ENCODE results near the gene BANP.
A peak's percentile ranks its signal among the peaks of the same experiment; 100 is the strongest.
"Not testable (repeated sequence)": the region's sequence is repeated elsewhere in the genome, so short reads cannot be mapped to it uniquely, and the experiment has no call there.

BANP gene

GRCh38 chr16:88035292-88035691 is 84.1 kb downstream of the BANP start:
- DNase-seq: no peak

- not testable (repeated sequence) for DNase-seq
These were observed 84.8 kb downstream of the BANP start for GRCh38 chr16:88035884-88036639.

DNA sequence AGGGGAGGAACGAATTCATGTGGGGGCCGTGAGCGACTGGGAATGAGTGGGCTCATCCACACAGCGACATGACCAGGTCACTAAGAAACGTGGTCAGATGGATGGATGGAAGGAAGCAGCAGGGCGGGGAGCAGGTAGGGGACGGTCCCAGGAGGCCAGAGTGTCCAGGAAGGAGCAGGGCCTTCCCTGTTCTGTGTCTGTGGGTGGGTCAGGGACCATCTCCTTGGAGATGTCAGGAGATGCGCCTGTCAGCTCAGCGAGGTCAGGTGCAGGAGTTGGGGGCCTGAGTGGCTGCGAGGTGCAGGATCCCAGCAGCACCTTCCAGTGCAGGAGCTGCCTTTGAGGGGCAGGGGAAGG is 85.4 kb downstream of the BANP start:
- DNase-seq: not testable (repeated sequence)

- not testable (repeated sequence) for DNase-seq
These were observed 86.1 kb downstream of the BANP start for GRCh38 chr16:88037359-88037758.

- DNase-seq: not testable (repeated sequence)
These were observed 86.8 kb downstream of the BANP start for GRCh38 chr16:88037876-88038525.

DNA sequence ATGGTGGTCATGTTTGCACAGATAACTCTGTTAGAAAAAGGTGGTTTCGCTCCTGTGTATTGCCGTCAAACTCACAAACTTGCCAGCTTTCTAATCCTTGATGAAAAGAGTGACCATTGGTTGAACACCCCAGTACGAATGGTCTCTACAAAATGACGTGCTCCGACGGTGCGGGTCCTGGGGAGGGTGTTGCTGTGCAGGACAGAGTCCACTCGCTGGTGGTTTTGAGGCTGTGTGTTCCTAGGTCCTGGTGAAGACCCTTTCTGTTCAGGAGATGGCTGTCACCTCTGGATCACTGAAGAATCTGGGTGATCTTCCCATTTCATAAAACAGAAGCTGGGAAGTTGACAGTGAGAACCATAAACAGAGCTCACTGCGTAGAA is 87.3 kb downstream of the BANP start:
- DNase-seq: not testable (repeated sequence)

GRCh38 chr16:88039591-88039990 is 88.4 kb downstream of the BANP start:
- DNase-seq: no peak

DNA sequence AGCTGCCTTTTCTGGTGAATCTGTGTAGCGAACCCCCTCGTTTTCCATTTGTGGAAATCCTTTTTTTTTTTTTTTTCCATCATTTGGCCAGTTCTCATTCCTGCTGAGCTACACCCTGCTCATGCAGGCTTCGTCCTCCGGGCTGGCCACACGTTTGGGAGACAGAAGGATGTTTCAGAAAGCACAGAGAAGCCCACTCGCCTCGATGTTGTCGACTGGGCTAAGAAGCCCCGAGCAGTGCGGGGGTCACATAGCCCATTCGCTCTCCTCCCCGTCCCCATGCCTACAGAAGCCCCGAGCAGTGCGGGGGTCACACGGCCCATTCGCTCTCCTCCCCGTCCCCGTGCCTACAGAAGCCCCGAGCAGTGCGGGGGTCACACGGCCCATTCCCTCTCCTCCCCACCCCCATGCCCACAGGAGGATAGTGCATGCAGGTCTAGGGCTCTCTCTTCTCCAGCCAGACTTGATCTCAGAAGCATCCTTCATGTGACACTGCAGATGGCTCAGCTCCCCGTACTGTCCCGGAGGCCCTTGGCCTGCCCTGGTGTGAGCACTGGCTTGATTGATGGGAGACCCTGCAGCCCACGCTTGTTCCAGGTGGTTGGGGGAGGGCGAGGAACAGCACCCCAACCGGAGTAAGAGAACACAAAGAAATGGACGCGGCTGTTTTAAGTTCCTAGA is 89.1 kb downstream of the BANP start:
- not testable (repeated sequence) for DNase-seq

DNA sequence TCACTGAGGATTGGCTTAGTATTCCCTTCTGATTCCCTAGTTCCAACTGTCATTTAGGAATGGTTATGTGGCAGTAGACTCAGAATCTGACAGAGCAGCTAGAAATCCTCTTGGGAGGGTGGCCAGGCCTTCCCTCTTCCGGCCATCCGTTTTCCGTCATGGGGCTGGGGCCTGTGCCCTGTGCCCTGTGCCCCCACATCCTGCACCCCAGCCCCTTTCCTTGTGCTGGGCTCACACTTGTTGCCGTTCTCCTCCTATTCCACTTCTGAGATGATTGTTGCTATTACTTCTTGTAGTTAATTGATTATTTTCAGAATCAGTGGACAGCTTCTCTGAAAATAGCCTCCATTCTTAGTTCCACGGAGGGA is 89.6 kb downstream of the BANP start:
- not testable (repeated sequence) for DNase-seq

- DNase-seq: not testable (repeated sequence)
These were observed 90.3 kb downstream of the BANP start for GRCh38 chr16:88041506-88041905.

DNA sequence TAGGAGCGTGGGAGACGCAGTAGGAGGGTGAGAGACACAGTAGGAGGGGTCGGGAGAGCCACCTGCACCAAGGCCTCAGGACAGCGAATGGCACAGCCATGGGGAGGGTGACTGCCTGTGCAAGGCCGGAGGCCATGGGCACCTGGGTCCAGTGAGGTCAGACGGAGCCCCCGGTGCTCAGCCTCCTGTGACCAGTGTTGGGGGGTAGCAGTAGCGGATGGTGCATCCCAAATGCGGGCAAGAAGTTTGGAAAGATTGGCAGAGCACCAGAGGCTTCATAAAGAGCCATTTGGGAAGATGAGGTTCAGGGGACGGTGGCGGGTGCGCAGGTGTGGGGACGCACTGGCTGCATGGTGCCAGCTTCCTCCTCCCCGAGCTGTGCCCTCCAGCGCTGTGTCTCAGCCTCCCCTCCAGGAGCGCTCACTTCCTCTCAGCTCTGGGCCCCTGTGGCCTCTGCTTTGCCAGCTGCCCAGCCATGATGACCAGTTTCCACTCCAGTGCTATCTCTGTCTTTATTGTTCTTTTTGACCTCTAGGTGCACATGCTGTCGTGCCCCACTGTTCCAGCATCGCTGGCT is 90.8 kb downstream of the BANP start:
- DNase-seq: not testable (repeated sequence)

GRCh38 chr16:88043208-88043910 is 92.1 kb downstream of the BANP start:
- peak; percentile 27 for DNase-seq

DNA sequence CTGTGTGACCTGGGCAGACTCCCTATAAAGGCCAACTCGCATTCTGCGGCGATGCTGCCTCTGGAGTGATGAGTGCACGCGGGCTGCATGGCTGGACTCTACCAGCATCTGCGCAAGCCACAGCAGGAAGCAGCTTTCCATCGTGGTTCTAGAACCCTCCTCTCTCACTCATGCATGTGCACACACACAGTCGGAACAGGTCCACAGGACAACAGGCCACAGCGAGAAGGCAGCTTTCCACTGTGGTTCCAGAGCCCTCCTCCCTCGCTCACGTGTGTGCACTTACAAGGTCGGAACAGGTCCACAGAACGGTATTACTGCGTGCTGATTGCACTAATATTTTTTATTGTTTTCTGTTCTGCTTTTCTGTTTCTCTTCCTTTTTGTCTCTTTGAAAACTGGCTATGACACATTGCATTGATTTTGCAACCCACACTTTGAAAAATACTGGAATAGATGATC is 92.9 kb downstream of the BANP start:
- not testable (repeated sequence) for DNase-seq

- DNase-seq: not testable (repeated sequence)
These were observed 94.1 kb downstream of the BANP start for GRCh38 chr16:88045361-88045760.

DNA sequence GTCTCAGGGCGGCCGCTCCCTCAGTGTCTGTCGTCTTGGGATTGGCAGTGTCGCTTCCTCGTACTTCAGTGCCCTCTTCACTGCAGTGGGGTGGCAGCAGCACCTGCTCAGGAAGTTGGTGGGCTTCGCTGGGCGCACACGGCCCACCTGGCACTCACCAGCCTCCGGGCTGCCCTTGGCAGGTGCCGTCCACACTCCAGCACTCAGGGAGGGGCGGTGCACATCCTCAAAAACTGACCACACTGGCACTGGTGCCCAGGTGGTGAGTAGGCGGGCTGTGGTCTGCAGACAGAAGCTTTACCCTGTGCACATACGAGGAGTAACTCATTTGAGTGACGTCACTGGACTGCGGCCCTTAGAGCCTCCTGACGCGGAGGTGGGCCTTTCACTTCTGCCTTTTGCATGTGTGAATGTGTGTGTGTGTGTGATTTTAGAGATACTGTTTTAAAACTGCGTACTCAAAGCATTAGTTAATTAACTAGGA is 94.6 kb downstream of the BANP start:
- no peak for DNase-seq

DNA sequence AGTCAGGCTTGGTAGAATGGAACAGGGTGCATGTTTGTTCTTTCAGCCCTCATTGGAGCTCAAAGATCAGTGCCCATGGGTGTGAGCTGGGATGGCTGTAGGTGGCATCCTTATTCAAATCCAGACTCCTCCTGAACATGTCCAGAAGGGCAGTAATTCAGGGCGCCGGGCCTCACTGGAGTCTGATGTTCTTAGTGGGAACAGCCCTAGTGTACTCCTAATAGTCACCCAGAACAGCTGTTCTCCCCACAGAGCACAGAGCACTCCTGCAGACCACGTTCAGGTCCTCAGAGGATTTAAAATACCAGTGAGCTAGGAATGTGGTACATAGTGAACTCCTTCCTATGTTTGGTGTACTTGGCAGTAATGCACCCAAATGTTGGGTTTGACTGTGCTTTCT is 96.2 kb downstream of the BANP start:
- no peak for DNase-seq

GRCh38 chr16:88048985-88049384 is 97.8 kb downstream of the BANP start:
- no peak for DNase-seq

- no peak for DNase-seq
These were observed 98.6 kb downstream of the BANP start for GRCh38 chr16:88049561-88050545.

- DNase-seq: no peak
These were observed 99.9 kb downstream of the BANP start for GRCh38 chr16:88050952-88051660.

- no peak for DNase-seq
These were observed 101.4 kb downstream of the BANP start for GRCh38 chr16:88052661-88053060.

DNA sequence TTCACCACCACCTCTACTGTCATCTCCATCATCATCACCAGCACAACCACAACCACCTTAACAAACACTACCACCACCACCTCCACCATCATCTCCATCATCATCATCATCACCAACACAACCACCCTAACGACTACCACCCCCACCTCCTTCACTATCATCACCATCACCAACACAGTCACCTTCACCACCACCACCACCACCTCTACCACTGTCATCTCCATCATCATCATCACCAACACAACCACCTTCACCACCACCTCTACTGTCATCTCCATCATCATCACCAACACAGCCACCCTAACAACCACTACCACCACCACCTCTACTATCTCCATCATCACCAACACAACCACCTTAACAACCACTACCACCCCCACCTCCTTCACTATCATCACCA is 102.2 kb downstream of the BANP start:
- not testable (repeated sequence) for DNase-seq
